HepG2 (cell line): ENCODE measurements around the gene UBE2H. TPM values are rescaled to one million over a fixed set of nuclear protein-coding genes. Genes with fewer than 3 reads are reported as not detected.

Experiments
- ARHGAP35 ChIP-seq: sonication (generic); formaldehyde crosslinking; IDR thresholded peaks from 2 replicates; pipeline ENCODE4 v1.9.0; 2022; ENCODE audit warnings: mild to moderate bottlenecking, inconsistent platforms, moderate library complexity, missing genetic modification reagents, borderline replicate concordance
- BRD4 ChIP-seq: sonication (generic); formaldehyde crosslinking; IDR thresholded peaks from 2 replicates; pipeline ENCODE4 v1.4.0; 2020; ENCODE audit warnings: missing genetic modification reagents
- DPF2 ChIP-seq: sonication (generic); formaldehyde crosslinking; IDR thresholded peaks from 2 replicates; pipeline ENCODE4 v1.4.0; 2020; ENCODE audit warnings: mild to moderate bottlenecking, low read depth, missing genetic modification reagents, borderline replicate concordance
- FOXJ3 ChIP-seq: sonication (generic); formaldehyde crosslinking; IDR thresholded peaks from 2 replicates; pipeline ENCODE4 v1.4.0; 2020; ENCODE audit warnings: missing genetic modification reagents, mild to moderate bottlenecking, borderline replicate concordance
- GABPB1 ChIP-seq: IDR thresholded peaks from 2 replicates; pipeline ENCODE4 v1.6.1; 2016; ENCODE audit warnings: mild to moderate bottlenecking, missing genetic modification reagents, moderate library complexity, missing compliant biosample characterization
- HOXA9 ChIP-seq: sonication (generic); formaldehyde crosslinking; IDR thresholded peaks from 2 replicates; pipeline ENCODE4 v1.8.1; 2022; ENCODE audit warnings: missing genetic modification reagents, mild to moderate bottlenecking, moderate library complexity, borderline replicate concordance
- MLLT10 ChIP-seq: sonication (generic); formaldehyde crosslinking; IDR thresholded peaks from 2 replicates; pipeline ENCODE4 v1.4.0; 2020; ENCODE audit warnings: missing genetic modification reagents
- NCOR1 ChIP-seq: fragments of 200-600 bp; sonication (generic); IDR thresholded peaks from 2 replicates; pipeline ENCODE4 v1.7.0; 2017; ENCODE audit warnings: antibody characterized with exemption, low read length, borderline replicate concordance
- PAWR ChIP-seq: sonication (generic); formaldehyde crosslinking; IDR thresholded peaks from 2 replicates; pipeline ENCODE4 v1.4.0; 2020; ENCODE audit warnings: missing genetic modification reagents, mild to moderate bottlenecking, borderline replicate concordance
- SP2 ChIP-seq: sonication (generic); formaldehyde crosslinking; IDR thresholded peaks from 2 replicates; pipeline ENCODE4 v1.5.1; 2020; ENCODE audit warnings: mild to moderate bottlenecking, missing genetic modification reagents
- TGIF2 ChIP-seq: IDR thresholded peaks from 2 replicates; pipeline ENCODE4 v1.6.1; 2016; ENCODE audit warnings: control low read depth, missing compliant biosample characterization
- U2AF1 ChIP-seq: fragments of 200-400 bp; formaldehyde crosslinking; optimal IDR thresholded peaks from 2 replicates; pipeline ENCODE3; 2017; ENCODE audit warnings: mild to moderate bottlenecking, low read depth, low read length
- YEATS2 ChIP-seq: sonication (generic); formaldehyde crosslinking; IDR thresholded peaks from 2 replicates; pipeline ENCODE4 v1.4.0; 2020; ENCODE audit warnings: missing genetic modification reagents, borderline replicate concordance
- ZFP90 ChIP-seq: sonication (generic); formaldehyde crosslinking; IDR thresholded peaks from 2 replicates; pipeline ENCODE4 v1.8.0; 2022; ENCODE audit warnings: missing genetic modification reagents, mild to moderate bottlenecking, inconsistent platforms, borderline replicate concordance
- ZFYVE20 ChIP-seq: sonication (generic); formaldehyde crosslinking; IDR thresholded peaks from 2 replicates; pipeline ENCODE4 v1.8.0; 2023; ENCODE audit warnings: low read depth, mild to moderate bottlenecking, moderate library complexity, missing genetic modification reagents, borderline replicate concordance
- ZKSCAN5 ChIP-seq: sonication (generic); formaldehyde crosslinking; IDR thresholded peaks from 2 replicates; pipeline ENCODE4 v1.5.1; 2020; ENCODE audit warnings: mild to moderate bottlenecking, missing genetic modification reagents
- ZNF367 ChIP-seq: sonication (generic); formaldehyde crosslinking; IDR thresholded peaks from 2 replicates; pipeline ENCODE4 v1.4.0; 2020; ENCODE audit warnings: missing genetic modification reagents, borderline replicate concordance
- ZNF550 ChIP-seq: sonication (generic); formaldehyde crosslinking; IDR thresholded peaks from 2 replicates; pipeline ENCODE4 v1.4.0; 2020; ENCODE audit warnings: mild to moderate bottlenecking, missing genetic modification reagents, borderline replicate concordance
- ZNF556 ChIP-seq: sonication (generic); formaldehyde crosslinking; IDR thresholded peaks from 2 replicates; pipeline ENCODE4 v1.4.0; 2020; ENCODE audit warnings: mild to moderate bottlenecking, missing genetic modification reagents, borderline replicate concordance
- polyA plus RNA-seq, 8 experiments: library from polyadenylated mRNA; depleted of rRNA in 3 of 8; stranded (reverse) in 7 of 8; unstranded in 1 of 8; fragments of >200 nt; fragmentation: Illumina TruSeq in 4 of 8; extraction: Trizol in 4 of 8; gene quantifications; 2 replicates each; pipeline versions ENCODE4 v1.2.1 to v1.2.3, GENCODE V29; 2011 to 2016; ENCODE audit warnings: low read depth in 4 of 8, missing spikeins in 1 of 8, mixed read lengths in 1 of 8; ENCODE audit not compliant: insufficient read depth in 1 of 8
- total RNA-seq, 5 experiments: library from RNA; depleted of rRNA; stranded (reverse); fragments of >200 nt; fragmentation: Illumina TruSeq; extraction: Trizol; gene quantifications; 2 replicates each; pipeline ENCODE4 v1.2.3, GENCODE V29; 2016; ENCODE audit warnings: low read depth in 1 of 5
- TF ChIP-seq, protein P1 (sequence below): sonication (generic); formaldehyde crosslinking; IDR thresholded peaks from 2 replicates; pipeline ENCODE4 v1.4.0; 2020; ENCODE audit warnings: missing genetic modification reagents, borderline replicate concordance
- TF ChIP-seq, protein P2 (sequence below): sonication (generic); formaldehyde crosslinking; IDR thresholded peaks from 2 replicates; pipeline ENCODE4 v1.8.1; 2022; ENCODE audit warnings: low read depth, mild to moderate bottlenecking, missing genetic modification reagents
- TF ChIP-seq, protein P3 (sequence below): sonication (generic); formaldehyde crosslinking; IDR thresholded peaks from 2 replicates; pipeline ENCODE4 v1.4.0; 2020; ENCODE audit warnings: missing genetic modification reagents

Gene UBE2H
- total and polyA plus RNA-seq, 2 of the 13 experiments (the other 11 are each of a cell fraction or from before 2014, with no cell fraction given) = 15.5 to 40.1 TPM

DNA sequence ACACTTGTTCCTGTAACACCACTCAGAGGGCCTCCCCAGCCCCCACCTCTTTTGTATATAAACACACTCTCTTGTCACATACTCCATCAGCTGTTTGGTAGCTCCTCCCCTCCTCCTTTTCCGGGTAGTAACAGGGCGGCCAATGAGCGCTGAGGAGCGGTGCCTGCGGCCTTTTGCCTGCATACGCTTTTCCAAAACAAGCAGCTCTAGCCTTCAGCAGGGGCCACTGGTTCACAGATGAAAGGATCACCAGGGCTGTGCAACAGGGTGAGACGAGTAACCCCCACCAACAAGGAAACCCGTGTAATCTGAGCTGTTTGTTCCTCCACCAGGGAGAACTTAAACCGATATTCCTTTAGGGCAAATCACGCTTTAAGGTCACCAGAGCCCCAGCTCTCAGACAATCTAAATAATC lies 3.9 kb downstream of the UBE2H start (continued):
- TF ChIP-seq YEATS2 (CRISPR knock-in tag) = no peak; the same call in 1 of the 2 replicates
- TF ChIP-seq, protein P1, sequence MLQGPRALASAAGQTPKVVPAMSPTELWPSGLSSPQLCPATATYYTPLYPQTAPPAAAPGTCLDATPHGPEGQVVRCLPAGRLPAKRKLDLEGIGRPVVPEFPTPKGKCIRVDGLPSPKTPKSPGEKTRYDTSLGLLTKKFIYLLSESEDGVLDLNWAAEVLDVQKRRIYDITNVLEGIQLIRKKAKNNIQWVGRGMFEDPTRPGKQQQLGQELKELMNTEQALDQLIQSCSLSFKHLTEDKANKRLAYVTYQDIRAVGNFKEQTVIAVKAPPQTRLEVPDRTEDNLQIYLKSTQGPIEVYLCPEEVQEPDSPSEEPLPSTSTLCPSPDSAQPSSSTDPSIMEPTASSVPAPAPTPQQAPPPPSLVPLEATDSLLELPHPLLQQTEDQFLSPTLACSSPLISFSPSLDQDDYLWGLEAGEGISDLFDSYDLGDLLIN (CRISPR knock-in tag) = no peak
- TF ChIP-seq SP2 = no peak; the same call in 1 of the 2 replicates
- TF ChIP-seq ZNF550 (CRISPR knock-in tag) = no peak
- TF ChIP-seq, protein P2, sequence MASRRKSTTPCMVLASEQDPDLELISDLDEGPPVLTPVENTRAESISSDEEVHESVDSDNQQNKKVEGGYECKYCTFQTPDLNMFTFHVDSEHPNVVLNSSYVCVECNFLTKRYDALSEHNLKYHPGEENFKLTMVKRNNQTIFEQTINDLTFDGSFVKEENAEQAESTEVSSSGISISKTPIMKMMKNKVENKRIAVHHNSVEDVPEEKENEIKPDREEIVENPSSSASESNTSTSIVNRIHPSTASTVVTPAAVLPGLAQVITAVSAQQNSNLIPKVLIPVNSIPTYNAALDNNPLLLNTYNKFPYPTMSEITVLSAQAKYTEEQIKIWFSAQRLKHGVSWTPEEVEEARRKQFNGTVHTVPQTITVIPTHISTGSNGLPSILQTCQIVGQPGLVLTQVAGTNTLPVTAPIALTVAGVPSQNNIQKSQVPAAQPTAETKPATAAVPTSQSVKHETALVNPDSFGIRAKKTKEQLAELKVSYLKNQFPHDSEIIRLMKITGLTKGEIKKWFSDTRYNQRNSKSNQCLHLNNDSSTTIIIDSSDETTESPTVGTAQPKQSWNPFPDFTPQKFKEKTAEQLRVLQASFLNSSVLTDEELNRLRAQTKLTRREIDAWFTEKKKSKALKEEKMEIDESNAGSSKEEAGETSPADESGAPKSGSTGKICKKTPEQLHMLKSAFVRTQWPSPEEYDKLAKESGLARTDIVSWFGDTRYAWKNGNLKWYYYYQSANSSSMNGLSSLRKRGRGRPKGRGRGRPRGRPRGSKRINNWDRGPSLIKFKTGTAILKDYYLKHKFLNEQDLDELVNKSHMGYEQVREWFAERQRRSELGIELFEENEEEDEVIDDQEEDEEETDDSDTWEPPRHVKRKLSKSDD = peak; percentile 27; the same call in 1 of the 2 replicates
- no peak for TF ChIP-seq ZKSCAN5 (CRISPR knock-in tag)
- 0 out of 2 replicates have a peak, but pooled peaks have one; percentile 32 for TF ChIP-seq DPF2 (CRISPR knock-in tag)
- TF ChIP-seq TGIF2 (CRISPR knock-in tag) = peak; percentile 85
- TF ChIP-seq FOXJ3 (CRISPR knock-in tag) = peak; percentile 83; the same call in 1 of the 2 replicates
- no peak for TF ChIP-seq ZFYVE20 (CRISPR knock-in tag)
- TF ChIP-seq HOXA9 (CRISPR knock-in tag) = no peak
- no peak for TF ChIP-seq MLLT10 (CRISPR knock-in tag)
- TF ChIP-seq, protein P3, sequence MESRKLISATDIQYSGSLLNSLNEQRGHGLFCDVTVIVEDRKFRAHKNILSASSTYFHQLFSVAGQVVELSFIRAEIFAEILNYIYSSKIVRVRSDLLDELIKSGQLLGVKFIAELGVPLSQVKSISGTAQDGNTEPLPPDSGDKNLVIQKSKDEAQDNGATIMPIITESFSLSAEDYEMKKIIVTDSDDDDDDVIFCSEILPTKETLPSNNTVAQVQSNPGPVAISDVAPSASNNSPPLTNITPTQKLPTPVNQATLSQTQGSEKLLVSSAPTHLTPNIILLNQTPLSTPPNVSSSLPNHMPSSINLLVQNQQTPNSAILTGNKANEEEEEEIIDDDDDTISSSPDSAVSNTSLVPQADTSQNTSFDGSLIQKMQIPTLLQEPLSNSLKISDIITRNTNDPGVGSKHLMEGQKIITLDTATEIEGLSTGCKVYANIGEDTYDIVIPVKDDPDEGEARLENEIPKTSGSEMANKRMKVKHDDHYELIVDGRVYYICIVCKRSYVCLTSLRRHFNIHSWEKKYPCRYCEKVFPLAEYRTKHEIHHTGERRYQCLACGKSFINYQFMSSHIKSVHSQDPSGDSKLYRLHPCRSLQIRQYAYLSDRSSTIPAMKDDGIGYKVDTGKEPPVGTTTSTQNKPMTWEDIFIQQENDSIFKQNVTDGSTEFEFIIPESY (CRISPR knock-in tag) = no peak; the same call in 1 of the 2 replicates
- no peak for TF ChIP-seq GABPB1 (CRISPR knock-in tag)
- no peak for TF ChIP-seq ZNF556 (CRISPR knock-in tag)
- TF ChIP-seq U2AF1 = no peak
- TF ChIP-seq PAWR (CRISPR knock-in tag) = no peak
- TF ChIP-seq BRD4 (CRISPR knock-in tag) = no peak
- no peak for TF ChIP-seq ZFP90 (CRISPR knock-in tag)
- TF ChIP-seq ARHGAP35 = no peak
- TF ChIP-seq ZNF367 (CRISPR knock-in tag) = no peak
- TF ChIP-seq NCOR1 = peak; percentile 86; the same call in 1 of the 2 replicates
